Colonic mucosa (tissue), 4 donors: Measurements from ENCODE around the gene MRC2. TPM values are rescaled to one million over a fixed set of nuclear protein-coding genes. Genes with fewer than 3 reads are reported as not detected.

Experiments used
- DNase-seq: peaks from one replicate; pipeline ENCODE4 v3.0.0-alpha.2; 2020
- H3K27ac ChIP-seq: fragments of 200-600 bp; one replicate; pipeline ENCODE4 v1.8.0; 2021
- H3K27me3 ChIP-seq: fragments of 200-600 bp; one replicate; pipeline ENCODE4 v1.8.0; 2021
- H3K36me3 ChIP-seq: fragments of 200-600 bp; one replicate; pipeline ENCODE4 v1.8.0; 2021
- H3K4me1 ChIP-seq: fragments of 200-600 bp; one replicate; pipeline ENCODE4 v1.8.0; 2021; ENCODE audit warnings: mild to moderate bottlenecking
- H3K4me3 ChIP-seq: fragments of 200-600 bp; one replicate; pipeline ENCODE4 v1.8.0; 2021
- H3K9ac ChIP-seq, 2 donors: one replicate each; pipeline ENCODE4 v1.7.0; 2013; ENCODE audit warnings: control low read depth in 2 of 2, low read depth in 2 of 2, low read length in 2 of 2
- H3K9me3 ChIP-seq: fragments of 200-600 bp; one replicate; pipeline ENCODE4 v1.8.0; 2021
- intact Hi-C: fragments of 100-400 bp; cut with DNase I; formaldehyde crosslinking; loops from one replicate; pipeline ENCODE4 v1.14.1; 2022
- total RNA-seq, 2 donors: library from RNA; stranded (reverse); fragmentation: NEBNext Ultra II Directional in 1 of 2; extraction: Animal tissue kit (Norgen Biotek cat#: 25700) in 1 of 2; gene quantifications; one replicate each; pipeline ENCODE4 v1.2.1, GENCODE V29; 2021
- TF ChIP-seq, protein P1 (sequence below): fragments of 200-600 bp; IDR thresholded peaks from one replicate; pipeline ENCODE4 v1.8.0; 2022; ENCODE audit warnings: antibody characterized with exemption, mild to moderate bottlenecking
- donor health status: healthy.
- donor health status: DM: no; HTN: no; CAD: no.
- donor health status: DM: no; HTN: no; CAD: no.

Gene MRC2
- total RNA-seq, 2 donors from 2014 or later: 6.4 to 10.9 TPM

DNA sequence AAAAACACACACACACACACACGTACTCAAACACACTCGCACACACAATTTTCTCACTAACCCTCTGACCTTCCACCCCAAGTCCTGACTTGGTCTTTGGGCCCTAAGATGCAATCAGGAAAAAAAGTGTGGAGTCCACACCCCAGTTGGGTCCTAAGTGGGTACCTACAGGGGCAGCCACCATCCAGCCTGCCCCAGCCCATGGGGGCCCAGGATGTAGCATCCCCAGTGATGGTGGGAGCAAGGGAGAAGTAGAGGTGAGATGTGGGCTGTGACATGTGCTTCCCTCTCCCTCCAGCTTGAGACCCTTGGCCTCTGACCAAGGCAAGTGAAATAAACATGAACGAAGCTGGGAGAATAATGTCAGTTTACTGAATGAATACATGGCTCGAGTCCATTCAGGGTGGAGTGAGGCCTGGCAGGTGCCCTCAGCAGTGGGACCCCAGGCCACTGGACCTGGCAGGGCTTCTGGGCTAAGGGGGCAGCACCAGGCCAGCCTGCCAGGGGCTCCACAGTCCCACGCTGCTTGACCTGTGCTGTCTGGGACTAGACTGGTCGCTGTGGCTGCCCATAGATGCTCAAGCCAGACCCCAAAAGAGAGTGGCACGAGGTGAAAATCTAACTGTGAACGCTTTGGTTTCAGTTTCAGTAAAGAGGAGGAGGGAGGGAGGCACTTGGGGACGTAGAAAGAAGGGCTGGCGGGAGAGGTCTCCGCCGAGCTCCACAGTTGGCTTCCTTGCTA lies 73.7 kb downstream of the MRC2 start:
- H3K36me3 ChIP-seq: no peaks in the 10 kb centered on the region
- peaks cover 4% of the 10 kb centered on the region for H3K4me1 ChIP-seq
- H3K4me3 ChIP-seq: no peak overlapping the region
- DNase-seq: no peak
- no peaks in the 10 kb centered on the region for H3K27me3 ChIP-seq
- TF ChIP-seq, protein P1, sequence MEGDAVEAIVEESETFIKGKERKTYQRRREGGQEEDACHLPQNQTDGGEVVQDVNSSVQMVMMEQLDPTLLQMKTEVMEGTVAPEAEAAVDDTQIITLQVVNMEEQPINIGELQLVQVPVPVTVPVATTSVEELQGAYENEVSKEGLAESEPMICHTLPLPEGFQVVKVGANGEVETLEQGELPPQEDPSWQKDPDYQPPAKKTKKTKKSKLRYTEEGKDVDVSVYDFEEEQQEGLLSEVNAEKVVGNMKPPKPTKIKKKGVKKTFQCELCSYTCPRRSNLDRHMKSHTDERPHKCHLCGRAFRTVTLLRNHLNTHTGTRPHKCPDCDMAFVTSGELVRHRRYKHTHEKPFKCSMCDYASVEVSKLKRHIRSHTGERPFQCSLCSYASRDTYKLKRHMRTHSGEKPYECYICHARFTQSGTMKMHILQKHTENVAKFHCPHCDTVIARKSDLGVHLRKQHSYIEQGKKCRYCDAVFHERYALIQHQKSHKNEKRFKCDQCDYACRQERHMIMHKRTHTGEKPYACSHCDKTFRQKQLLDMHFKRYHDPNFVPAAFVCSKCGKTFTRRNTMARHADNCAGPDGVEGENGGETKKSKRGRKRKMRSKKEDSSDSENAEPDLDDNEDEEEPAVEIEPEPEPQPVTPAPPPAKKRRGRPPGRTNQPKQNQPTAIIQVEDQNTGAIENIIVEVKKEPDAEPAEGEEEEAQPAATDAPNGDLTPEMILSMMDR: no peak
- H3K9me3 ChIP-seq: no peaks in the 10 kb centered on the region
- intact Hi-C loops: loop anchor here (5.0 kb wide), 2 partner anchors 271 to 706 kb away; no protein-coding TSS in a partner anchor
- H3K27ac ChIP-seq: no peak overlapping the region
- H3K9ac ChIP-seq: no peak overlapping the region

- Histone ChIP-seq H3K36me3 (no peaks in the 10 kb centered on the region), H3K27me3 (no peaks in the 10 kb centered on the region), H3K9me3 (no peaks in the 10 kb centered on the region), H3K4me3 (no peak overlapping the region), H3K4me1 (peaks cover 4% of the 10 kb centered on the region), H3K9ac (no peak overlapping the region), H3K27ac (no peak overlapping the region)
- intact Hi-C loops: loop anchor here (5.0 kb wide), 2 partner anchors 271 to 706 kb away; no protein-coding TSS in a partner anchor
- TF ChIP-seq, protein P1: no peak
- no peak for DNase-seq
These were observed 74.2 kb downstream of the MRC2 start for GRCh38 chr17:62701706-62702085.

GRCh38 chr17:62702746-62703260 lies 75.3 kb downstream of the MRC2 start:
- Histone ChIP-seq H3K27ac (no peak overlapping the region), H3K9me3 (no peaks in the 10 kb centered on the region), H3K4me3 (no peak overlapping the region), H3K4me1 (peaks cover 4% of the 10 kb centered on the region), H3K9ac (no peak overlapping the region), H3K27me3 (no peaks in the 10 kb centered on the region), H3K36me3 (no peaks in the 10 kb centered on the region)
- intact Hi-C loops: loop anchor here (5.0 kb wide), 2 partner anchors 269 to 704 kb away; no protein-coding TSS in a partner anchor
- no peak for DNase-seq
- TF ChIP-seq, protein P1: no peak

- Histone ChIP-seq H3K4me1 (peaks cover 4% of the 10 kb centered on the region), H3K27ac (no peak overlapping the region), H3K9ac (peak overlapping the region in 1 of 2 donors; percentile 3), H3K4me3 (no peak overlapping the region), H3K36me3 (no peaks in the 10 kb centered on the region), H3K9me3 (no peaks in the 10 kb centered on the region), H3K27me3 (no peaks in the 10 kb centered on the region)
- TF ChIP-seq, protein P1: no peak
- intact Hi-C loops: loop anchor here (5.0 kb wide), 2 partner anchors 269 to 704 kb away; no protein-coding TSS in a partner anchor
- no peak for DNase-seq
These were observed 75.8 kb downstream of the MRC2 start for GRCh38 chr17:62703261-62703775.

- intact Hi-C loops: loop anchor here (5.0 kb wide), 2 partner anchors 268 to 703 kb away; no protein-coding TSS in a partner anchor
- Histone ChIP-seq H3K27me3 (no peaks in the 10 kb centered on the region), H3K4me1 (peaks cover 4% of the 10 kb centered on the region), H3K36me3 (no peaks in the 10 kb centered on the region), H3K9ac (peak overlapping the region; percentile 55 to 66), H3K27ac (no peak overlapping the region), H3K4me3 (peak overlapping the region; percentile 68), H3K9me3 (no peaks in the 10 kb centered on the region)
- TF ChIP-seq, protein P1: peak; percentile 75
- DNase-seq: peak; percentile 67
These were observed 76.4 kb downstream of the MRC2 start for GRCh38 chr17:62703776-62704380.
